GM18508 (cell line): Measurements from ENCODE around the gene FSHR.

Experiments
- ATAC-seq: cut with Tn5 transposase; IDR thresholded peaks from one replicate; pipeline ENCODE4 v1.9.1; 2021; ENCODE audit warnings: moderate number of reproducible peaks; ENCODE audit not compliant: insufficient read depth, unreplicated experiment

FSHR gene

DNA sequence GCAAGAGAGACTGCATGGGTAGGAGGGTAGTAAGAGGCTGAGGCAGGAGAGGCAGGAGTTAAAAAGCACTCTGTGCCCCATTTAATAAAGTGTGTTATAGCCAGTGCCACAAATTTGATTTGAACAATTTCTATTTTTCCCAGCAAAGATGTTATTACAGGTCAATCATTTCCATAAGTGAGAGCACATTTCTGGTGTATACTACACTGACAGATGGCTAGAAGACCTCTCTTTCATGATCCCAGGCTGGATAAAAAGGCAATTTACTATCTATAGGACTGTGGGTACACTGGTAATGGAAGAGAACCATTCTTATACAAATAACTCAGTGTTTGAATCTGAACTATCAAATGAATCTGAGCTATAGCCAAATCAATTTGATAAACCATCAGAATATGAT, 176.2 kb downstream of the FSHR start:
- ATAC-seq: no peak

DNA sequence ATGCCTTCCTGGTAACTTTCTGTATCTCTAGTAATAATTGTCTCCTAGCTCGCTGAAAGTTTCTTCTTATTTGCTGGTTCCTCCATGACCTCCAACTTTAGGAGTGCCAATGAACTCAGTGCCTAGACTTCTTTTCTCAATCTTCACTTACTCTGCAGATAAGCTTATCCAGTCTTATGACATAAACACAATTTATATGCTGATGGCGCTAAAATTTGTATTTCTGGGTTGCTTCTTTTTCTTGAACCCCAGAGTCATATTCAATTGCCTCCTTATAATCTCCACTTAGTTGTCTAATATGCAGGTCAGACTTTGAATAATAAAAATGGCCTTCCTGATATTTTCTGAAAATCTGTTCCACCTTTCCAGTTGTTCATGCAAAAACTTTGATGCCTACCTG, 182.5 kb downstream of the FSHR start:
- ATAC-seq: no peak

DNA sequence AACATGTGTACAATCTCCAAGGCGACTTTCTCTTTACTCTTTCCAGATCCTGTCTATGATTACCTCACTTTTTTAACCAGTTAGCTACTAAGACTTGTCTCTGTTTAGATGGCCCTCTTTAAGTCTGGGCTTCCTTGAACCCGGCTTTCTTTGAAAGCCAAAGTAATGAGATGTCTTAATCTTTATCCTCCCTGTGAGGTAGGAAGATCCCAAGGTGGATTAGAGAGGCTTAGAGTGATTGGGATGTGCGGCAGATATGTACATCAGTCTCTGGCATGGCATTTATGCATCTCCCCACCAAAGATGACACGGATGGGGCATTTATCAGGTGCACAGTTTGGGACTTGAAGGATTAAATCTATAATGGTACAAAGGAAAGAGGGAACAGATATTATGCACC, 186.3 kb downstream of the FSHR start:
- ATAC-seq: no peak

DNA sequence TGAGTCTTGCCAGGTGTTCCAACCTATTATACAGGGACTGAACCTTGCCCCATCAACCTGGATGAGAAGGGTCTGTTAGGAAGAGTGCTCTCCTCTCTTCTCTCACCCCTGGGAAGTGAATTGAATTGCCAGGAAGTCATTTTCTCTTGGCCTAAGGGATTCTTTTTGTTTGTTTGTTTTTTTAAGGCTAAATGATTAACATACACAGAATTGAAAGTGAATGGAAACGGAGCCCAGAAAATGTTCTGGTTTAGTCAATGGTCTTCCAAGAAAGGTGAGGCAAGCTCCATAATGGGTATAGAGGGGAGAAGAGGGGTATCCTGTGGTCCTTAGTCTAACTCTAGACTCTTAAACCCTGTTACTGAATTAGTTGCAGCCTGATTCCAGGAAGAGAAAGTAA, 189.1 kb downstream of the FSHR start:
- no peak for ATAC-seq

DNA sequence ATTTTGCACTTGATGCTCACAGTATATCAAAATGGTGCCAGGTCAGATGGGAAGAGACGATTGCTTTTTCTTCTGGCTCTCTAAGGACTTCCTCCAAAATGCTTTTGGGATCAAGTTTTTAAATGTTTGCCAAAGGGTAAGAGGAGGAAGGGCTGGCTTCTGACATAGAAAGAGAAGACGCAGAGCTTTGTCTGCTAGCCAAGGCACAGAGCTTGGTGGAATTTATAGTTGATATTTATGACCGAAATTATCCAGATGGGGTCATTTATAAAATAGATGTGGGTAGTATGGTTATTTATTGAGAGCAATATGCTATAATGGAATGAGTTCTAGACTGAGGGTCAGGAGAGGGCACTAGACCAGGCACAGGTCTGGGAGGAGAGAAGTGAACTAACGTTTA, 193.3 kb downstream of the FSHR start:
- no peak for ATAC-seq

DNA sequence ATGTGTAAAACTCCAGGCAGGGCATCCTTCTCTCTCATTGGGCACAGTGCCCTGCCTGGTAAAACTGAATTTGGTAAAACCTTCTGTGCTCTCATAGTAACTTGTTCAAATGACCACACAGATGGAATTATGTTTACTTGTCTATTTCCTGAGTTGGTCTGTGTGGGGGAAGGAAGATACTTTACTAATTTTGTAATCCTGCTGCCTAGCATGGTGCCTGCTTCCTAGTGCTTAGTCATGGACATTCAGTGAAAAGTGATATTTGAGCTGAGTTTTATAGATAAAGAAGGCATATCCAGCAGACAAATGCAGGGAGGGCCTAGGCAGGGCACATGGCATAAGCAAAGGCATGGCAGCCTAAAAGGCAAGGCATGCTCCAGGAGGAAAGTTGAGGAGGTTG, 199.4 kb downstream of the FSHR start:
- ATAC-seq: no peak

DNA sequence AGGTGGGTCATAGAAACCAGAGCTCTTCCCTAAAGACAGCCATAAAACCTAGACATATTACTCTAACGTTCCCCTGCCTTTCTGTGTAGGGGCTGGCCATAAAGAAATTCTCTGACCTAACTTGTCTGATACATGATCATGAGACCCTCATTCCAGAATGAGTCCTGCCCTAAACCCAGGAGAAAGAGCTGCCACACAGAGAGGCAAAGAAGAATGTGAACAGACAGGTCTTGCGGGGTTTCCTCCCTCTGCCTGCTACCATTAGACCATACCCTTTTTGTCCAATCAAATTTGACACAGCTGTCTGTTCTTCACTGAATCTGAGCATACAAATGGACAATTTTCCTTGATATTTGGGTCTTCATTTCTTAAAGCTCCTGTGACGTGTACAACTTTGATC, 200.0 kb downstream of the FSHR start:
- ATAC-seq: no peak

DNA sequence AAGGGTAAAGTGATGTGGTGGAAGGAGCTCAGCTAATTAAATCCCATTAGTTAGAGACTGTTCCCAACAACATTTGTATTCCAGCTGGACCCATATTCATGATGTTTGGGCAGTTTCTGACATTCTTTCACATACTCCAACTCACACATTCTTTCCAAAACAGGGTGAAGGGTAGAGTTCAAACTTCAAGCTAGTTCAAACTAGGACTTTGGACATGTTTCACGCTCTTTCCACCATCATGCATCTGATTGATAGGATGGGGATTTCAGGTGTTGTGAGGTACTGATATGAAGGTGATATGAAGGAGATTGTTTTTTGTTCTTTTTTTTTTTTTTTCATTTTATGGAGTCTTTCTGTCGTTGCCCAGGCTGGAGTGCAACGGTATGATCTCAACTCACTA, 201.7 kb downstream of the FSHR start:
- no peak for ATAC-seq

DNA sequence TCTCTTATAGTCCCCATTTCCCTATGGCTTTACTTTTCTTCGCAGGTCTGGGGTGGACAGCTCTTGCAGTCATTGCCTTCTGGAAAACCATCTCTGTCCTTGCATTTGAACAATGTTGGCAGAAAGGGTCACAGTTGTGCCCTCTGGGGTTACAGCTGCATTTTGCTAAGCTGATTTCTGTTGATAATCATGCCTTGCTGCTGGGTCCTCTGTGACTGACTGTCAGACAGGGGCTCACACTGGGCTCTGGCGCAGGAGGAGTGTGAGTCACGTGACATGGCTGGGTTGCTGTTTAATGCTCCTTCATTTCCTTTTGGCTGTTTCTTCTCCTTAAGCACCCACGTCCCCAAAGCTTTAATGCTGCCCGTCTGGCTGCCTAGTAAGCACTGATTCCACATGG, 202.2 kb downstream of the FSHR start:
- ATAC-seq: no peak

DNA sequence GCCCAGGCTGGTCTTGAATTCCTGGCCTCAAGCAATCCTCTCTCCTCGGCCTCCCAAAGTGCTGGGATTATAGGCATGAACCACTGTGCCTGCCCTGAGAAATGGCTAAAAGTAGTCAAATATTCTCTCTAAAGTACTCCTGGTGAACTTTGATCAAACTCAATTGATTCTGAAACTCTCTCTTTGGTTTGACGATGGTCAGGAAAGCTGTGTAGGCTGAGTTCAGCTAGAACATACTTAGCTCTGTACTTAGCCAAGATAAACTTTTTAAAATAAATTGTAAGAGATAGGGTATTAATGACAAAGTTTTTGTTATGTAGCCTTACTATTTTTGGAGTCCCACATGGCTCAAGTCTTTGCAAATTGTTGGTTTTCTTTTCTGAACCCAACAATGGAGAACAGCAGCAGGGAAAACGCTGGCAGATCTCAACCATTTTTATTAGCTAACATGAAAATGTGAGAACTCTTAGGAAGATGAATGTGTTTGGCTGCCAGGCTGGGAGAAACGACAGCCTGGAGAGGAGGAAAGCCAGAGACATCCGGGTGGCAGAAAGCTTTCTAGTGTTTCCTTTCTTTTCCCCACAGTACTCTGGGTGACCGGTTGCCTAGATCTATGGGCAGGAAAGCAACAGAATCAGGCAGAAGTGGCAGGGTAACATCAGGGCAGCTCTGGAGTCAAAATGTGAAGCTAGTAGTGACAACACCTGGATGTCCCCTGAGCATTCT, 205.8 kb downstream of the FSHR start:
- ATAC-seq: no peak

DNA sequence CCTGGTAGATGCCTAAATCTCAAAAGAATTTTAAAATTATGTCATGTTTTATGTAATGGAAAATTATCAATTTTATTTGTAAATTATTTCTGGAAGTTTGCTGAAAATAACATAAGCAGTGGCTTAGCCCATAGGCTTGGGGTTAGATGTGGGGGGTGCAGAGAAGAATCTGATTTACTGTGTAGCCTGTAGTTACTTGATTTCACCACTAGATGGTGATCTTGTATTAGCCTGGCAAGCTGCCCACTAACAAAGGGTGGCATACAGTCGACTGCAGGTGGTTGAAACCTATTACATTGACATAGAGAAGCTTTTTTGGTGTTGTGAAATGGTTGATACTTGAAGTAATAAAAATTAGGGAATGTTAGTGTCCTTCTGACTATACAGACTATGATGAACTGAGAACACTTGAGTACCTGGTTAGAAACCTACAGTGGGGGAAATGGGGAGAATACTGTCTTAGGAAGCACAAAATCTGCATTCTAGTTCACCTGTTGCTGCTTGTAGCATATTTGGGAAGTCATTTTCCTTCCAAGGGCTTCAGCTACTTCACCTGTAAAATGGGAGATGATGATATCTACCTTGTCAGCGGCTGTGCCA, 207.8 kb downstream of the FSHR start:
- ATAC-seq: peak; percentile 87

DNA sequence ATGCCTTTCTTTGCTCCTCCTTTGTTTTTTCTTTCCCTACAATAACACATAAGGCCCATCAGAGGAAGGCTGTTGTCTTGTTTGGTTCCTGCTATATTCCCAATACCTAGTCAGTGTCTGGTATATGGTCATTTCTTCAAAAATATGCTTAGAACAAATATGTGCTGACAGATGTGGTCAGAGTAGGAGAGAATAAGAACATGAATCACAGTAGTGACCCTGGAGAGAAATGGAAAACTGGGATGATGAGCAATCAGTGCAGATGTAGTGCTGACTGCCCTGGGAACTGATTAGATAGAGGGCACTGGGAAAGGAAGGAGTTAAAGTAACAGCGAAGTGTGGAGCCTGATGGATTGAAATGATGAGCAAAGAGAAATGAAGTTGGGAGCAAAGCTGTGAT, 209.4 kb downstream of the FSHR start:
- no peak for ATAC-seq

DNA sequence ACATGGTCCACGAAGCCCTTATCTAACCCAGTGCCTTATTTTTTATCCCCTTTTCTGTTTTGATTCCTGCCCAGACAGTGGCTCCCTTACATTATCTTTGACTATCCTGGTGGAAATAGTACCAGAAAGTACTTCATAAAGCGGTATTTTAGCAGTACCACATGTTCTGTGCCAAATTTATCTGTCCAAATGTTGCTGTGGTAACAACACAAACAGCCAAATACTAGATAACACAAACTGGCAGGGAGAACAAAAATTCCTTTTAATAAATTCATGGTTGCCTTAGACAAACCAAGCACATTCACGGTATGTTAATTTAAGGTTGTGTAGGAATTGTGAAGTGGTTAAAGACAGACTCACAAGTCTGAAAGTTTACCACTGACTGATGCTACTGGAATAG, 210.9 kb downstream of the FSHR start:
- ATAC-seq: no peak

DNA sequence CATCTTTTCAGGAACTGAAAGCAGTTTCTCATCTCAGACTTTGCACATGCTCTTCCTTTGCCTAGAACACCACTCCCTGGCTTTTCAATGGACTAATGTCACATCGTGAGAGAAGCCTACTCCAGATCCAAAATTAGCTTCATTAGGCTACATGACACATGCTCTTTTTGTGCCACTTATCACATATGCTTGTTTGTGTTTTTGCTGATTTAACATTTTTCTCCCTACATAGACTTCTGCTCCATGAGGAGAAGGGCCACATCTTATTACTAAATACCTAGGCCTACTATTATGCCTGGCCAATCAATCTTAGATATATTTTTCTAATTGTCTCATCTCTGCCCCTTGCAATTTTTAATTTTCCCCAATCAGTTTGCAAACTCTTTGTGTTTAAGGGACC, 212.4 kb downstream of the FSHR start:
- ATAC-seq: no peak

DNA sequence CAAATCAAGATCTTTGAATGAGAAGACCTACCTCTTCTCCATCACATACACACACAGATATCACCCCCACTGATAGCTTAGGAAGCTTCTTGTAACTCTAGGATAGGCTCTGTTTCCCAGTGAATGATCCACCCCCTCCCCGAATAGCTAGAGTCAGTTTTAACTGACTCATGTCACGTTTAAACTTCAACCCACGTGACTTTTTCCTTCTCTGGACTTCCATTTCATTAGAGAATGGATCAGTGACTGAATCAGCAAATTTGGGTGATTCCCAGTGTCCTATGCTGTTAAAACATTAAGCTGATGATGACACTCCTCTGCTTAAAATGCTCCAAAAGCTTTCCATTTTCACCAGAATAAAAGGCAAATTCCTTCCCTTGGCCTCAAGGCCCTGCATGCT, 212.9 kb downstream of the FSHR start:
- ATAC-seq: no peak

DNA sequence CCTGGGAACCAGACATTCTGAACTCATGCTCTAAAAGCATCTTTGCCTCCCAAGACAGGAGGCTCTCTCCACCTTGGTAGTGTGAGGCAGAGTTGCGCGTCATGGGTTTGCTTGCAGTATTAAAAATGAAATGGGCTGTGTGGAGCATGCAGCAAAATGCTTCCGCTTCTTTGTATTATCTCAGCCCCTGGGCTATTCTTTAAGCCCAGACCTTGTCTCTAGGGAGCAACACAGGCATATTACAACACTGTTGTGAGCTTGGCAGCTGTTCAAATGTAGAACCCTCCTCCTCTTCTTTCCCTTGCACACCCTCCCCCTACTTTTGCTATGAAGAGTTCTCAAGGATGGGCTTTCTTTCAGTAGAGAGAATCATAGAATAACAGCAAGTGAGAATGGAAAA, 213.7 kb downstream of the FSHR start:
- ATAC-seq: no peak

DNA sequence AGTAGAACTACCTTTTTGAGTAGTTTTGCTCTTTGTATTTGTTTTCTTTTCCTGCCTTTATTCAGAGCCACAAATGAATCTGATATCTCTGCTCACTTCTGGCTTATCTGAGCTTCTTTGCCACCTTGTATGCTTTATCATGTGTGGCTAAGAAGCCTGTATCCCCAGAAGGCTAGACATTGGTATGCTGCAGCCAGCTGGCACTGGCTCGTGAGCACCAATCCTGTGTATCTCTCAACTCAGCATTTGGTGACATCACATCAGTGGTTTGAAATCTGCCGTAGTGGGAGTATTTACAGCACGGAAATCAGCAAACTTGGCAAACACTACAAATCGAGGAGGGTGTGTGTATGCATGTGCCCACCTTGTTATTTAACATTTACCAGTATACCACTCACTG, 215.1 kb downstream of the FSHR start:
- ATAC-seq: no peak

DNA sequence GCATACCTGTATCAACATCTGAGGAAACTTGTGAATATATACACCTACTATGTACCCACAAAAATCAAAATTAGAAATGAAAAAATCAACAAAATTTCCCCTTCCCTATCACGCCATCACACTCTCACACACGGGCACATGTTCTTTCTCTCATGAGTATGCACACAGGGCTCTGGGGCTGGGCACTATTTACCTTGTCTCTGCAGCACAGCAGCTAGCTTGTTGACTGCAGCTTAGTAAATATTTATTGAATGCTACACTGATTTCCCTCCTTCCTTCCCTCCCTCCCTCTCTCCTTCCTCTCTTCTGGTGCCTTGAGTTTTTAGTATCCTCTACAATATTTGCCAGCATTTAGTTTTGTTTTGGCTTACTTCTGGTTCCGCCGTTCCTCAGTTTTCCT, 216.1 kb downstream of the FSHR start:
- no peak for ATAC-seq

DNA sequence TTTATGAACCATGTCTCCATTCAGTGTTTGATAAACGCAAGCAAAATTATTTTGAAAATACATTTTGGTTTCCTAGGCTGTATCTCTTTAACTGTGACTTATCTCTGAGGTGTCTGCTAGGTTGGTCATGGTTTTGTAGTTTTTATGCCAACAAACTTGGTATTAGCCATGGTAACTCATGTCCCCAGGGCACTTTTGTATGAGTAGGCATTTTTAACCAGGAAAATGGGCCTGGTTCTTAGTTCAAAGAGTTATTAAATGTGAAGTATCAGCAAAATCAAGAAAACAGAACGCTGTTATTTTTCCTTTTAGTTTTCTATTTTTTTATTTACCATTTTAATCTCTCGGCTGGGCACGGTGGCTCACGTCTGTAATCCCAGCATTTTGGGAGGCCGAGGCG, 219.5 kb downstream of the FSHR start:
- no peak for ATAC-seq

DNA sequence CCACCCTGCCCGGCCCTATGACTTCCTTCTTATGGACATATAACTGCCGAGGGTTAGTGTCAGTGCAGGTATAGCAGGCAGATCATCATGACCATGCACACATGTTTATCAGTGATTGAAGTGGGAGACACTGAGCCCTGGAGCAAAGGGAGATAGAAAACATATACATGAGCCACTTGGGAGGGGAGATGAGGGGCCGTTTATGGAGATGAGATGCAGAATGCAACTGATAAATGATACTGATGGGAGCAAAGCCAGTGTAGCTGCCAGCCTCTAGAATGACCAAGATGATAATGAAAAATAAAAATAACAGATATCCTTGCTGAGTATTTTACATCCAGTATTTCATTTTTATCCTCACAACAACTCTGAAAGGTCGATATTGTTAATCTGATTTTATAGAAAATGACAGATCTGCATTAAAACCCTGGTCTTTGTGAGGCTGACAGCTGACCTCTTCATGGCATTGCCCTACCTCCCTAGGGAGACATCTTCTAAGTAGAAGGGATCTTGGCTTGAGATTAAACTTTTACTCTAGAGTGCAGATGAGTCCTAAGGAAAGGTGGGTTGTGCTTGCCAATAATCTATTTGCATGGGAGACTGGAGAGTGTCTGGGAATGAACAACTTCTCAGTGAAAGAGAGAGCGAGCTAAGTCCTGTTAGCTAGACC, 220.4 kb downstream of the FSHR start:
- no peak for ATAC-seq

DNA sequence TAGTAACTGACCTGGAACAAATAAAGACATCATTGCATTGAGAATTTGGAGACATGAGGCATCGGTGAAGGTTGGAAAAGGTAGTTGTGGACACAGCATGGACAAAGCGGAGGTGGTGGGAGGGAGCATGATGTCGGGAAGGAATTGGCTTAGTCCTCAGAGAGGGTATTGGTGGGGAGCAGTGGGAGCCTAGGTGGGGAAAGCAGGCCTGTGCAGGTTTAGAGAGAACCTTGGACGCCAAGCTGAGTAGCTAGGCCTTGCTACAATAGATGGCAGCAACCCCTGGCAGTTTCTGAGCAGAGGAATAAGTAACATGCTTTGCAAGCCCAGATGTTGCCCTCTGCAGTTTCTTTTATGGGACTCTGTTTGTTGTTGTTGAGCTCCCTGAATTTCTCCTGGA, 221.6 kb downstream of the FSHR start:
- no peak for ATAC-seq
